ENCODE data around the gene HTD2.

HTD2 gene

GRCh38 chr3:58291671-58292338, 14.5 kb upstream of the HTD2 start:
- FAIRE-seq = no peak

GRCh38 chr3:58292866-58293265, 13.5 kb upstream of the HTD2 start:
- DNase-seq (ENCODE audit: insufficient read length, low spot score) (no peak), FAIRE-seq (no peak)

More at GRCh38 chr3:58291671-58292338, 14.5 kb upstream of the HTD2 start:
- no peak for DNase-seq (ENCODE audit: insufficient read length, low spot score)

GRCh38 chr3:58293516-58293915, 12.8 kb upstream of the HTD2 start:
- no peak for FAIRE-seq
- no peak for DNase-seq (ENCODE audit: insufficient read length, low spot score)

GRCh38 chr3:58296269-58296668, 10.1 kb upstream of the HTD2 start:
- no peak for DNase-seq (ENCODE audit: insufficient read length, low spot score)
- FAIRE-seq = no peak

- DNase-seq (ENCODE audit: insufficient read length, low spot score) (no peak), FAIRE-seq (no peak)
Measured at GRCh38 chr3:58296843-58297242, 9.5 kb upstream of the HTD2 start.

- FAIRE-seq = no peak
- no peak for DNase-seq (ENCODE audit: insufficient read length, low spot score)
Measured at GRCh38 chr3:58298190-58298589, 8.1 kb upstream of the HTD2 start.

GRCh38 chr3:58299075-58299474, 7.2 kb upstream of the HTD2 start:
- no peak for FAIRE-seq
- DNase-seq (ENCODE audit: insufficient read length, low spot score) = no peak

GRCh38 chr3:58299839-58300516, 6.3 kb upstream of the HTD2 start:
- FAIRE-seq (peak; percentile 76), DNase-seq (ENCODE audit: insufficient read length, low spot score) (no peak)

DNA sequence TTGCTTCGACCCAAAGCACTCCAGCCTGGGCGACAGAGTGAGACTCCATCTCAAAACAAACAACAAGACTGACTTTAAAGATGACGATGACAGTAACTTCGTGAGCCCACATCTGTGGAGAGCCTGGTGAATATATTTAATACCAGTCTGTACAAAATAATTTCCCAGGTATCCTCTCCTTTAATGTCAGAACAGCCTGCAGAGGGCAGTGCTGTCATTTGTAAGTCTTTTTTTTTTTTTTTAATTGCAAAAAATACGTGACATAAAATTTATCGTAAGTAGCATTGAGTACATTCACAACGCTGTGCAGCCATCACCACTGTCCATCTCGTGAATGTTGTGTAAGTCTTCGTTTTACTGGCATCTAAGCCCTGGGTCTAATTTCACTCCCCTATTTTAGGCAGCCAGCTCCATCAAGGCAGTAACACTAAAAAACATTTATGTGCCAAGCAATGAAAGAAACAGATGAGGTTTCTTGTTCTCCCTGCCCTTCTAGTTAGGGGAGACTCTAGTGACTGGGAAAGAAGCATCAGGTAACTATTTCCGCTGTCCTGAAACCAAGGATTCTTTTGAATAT, 1.4 kb downstream of the HTD2 start:
- peak; percentile 67 for FAIRE-seq
- DNase-seq (ENCODE audit: insufficient read length, low spot score) = no peak

DNA sequence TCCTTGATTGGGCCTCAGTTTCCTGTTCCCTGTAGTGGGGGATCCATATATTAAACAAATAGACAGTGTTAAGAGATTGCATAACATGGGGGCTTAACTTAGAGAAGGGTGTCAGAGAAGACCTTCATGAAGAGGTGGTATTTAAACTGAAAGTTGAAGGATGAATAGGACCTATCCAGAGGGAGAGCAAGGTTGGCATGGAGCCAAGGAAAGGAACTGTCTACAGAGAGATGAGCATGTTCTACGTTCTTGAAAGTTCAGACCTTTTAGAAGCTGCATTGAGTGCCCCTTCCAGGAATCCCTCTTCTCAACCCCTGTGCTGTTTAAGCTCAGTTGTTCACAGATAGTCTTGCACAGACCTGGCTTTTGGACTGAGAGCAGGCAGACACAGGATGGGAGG, 2.4 kb downstream of the HTD2 start:
- DNase-seq (ENCODE audit: insufficient read length, low spot score) = no peak
- FAIRE-seq = no peak

- FAIRE-seq (no peak), DNase-seq (ENCODE audit: insufficient read length, low spot score) (no peak)
Measured at GRCh38 chr3:58317811-58318210, 11.5 kb downstream of the HTD2 start.

GRCh38 chr3:58321791-58322190, 15.5 kb downstream of the HTD2 start:
- no peak for DNase-seq (ENCODE audit: insufficient read length, low spot score)
- no peak for FAIRE-seq

GRCh38 chr3:58322793-58323192, 16.5 kb downstream of the HTD2 start:
- FAIRE-seq = no peak

DNA sequence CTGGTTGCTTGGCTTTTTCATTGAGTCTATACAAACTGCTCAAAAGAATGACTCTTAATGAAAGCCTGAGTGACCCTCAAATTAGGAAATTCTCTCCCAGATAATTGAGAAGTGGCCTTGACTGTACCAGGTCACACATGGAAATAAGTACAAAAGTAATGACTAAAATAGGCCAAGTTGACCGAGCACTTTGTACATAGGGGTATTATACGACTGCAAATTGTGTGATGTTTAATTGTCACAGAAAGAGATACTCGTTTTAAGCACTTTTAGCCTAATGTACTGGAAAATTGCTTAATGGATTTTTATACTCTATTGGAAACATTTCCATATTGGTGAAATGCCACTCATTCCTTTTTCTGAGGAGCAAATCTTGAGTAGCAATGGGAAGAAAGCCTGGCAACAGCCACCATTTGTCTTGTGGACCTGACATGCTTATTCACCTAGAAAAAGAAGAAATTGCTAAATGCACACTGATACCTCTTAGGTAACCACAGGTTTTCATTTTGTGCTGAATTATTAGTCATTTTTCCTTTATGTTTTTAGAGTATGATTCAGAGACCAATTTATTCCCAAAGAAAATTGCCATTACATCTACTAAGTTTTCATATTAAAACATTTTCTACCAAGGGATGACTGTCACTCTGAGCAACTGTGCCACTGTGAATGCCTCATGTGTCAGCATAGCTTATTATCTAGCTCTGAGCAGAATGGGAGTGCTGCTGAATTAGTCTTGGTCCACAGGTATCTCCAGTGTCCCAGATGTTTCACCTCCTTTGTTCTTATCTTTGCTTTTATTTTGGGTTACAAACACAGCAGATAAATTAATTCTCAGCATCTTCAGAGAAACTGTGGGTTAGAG, 17.4 kb downstream of the HTD2 start:
- DNase-seq (ENCODE audit: insufficient read length, low spot score) = no peak
- FAIRE-seq = peak; percentile 48

More at GRCh38 chr3:58322793-58323192, 16.5 kb downstream of the HTD2 start:
- no peak for DNase-seq (ENCODE audit: insufficient read length, low spot score)

- no peak for DNase-seq (ENCODE audit: insufficient read length, low spot score)
- no peak for FAIRE-seq
Measured at GRCh38 chr3:58324391-58325390, 18.4 kb downstream of the HTD2 start.

DNA sequence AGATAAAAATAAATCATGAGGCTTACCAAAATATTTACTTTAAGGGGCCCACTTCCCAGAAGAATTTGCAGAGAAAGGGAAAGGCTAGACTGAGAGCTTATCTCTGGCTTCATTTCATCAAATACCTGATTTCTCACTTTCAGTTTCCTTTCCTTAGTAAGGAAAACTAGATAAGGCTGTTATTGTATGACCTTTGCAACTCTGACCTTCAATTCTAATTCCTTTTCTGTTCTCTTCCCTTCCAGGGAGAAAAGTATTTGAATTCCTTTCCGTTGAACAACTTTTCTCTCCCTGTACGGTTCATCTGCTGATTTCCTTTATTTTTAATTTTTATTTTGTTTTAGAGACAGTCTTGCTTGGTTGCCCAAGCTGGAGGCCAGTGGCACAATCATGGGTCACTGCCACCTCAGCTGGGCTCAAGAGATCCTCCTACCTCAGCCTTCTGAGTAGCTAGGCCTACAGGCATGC, 19.2 kb downstream of the HTD2 start:
- DNase-seq (ENCODE audit: insufficient read length, low spot score) (no peak), FAIRE-seq (peak; percentile 33)

- DNase-seq (ENCODE audit: insufficient read length, low spot score) = no peak
- FAIRE-seq = no peak
Measured at GRCh38 chr3:58326267-58326900, 20.1 kb downstream of the HTD2 start.

- FAIRE-seq = no peak
- no peak for DNase-seq (ENCODE audit: insufficient read length, low spot score)
Measured at GRCh38 chr3:58329150-58329921, 23.0 kb downstream of the HTD2 start.

All from GM19239 (cell line).